Endothelial cell (in vitro differentiated cells): ENCODE results near the gene CCDC116. TPM values are rescaled to one million over a fixed set of nuclear protein-coding genes. Genes with fewer than 3 reads are reported as not detected.

ENCODE experiments used
- DNase-seq: peaks from one replicate; pipeline ENCODE4 v3.0.0; 2021; ENCODE audit warnings: low spot score
- H3K27ac Mint-ChIP-seq: one replicate; pipeline ENCODE4 v1.8.0; 2021; ENCODE audit warnings: mixed read lengths, inconsistent platforms; ENCODE audit not compliant: unreplicated experiment
- H3K27me3 Mint-ChIP-seq: one replicate; pipeline ENCODE4 v1.8.0; 2021; ENCODE audit warnings: mild to moderate bottlenecking, moderate library complexity, mixed read lengths, inconsistent platforms; ENCODE audit not compliant: unreplicated experiment
- H3K36me3 Mint-ChIP-seq: one replicate; pipeline ENCODE4 v1.8.0; 2021; ENCODE audit warnings: mild to moderate bottlenecking, low read depth, mixed read lengths, inconsistent platforms; ENCODE audit not compliant: unreplicated experiment
- H3K4me1 Mint-ChIP-seq: one replicate; pipeline ENCODE4 v1.8.0; 2021; ENCODE audit warnings: mild to moderate bottlenecking, mixed read lengths, inconsistent platforms; ENCODE audit not compliant: unreplicated experiment
- H3K4me3 Mint-ChIP-seq: one replicate; pipeline ENCODE4 v1.8.0; 2021; ENCODE audit warnings: mild to moderate bottlenecking, mixed read lengths, inconsistent platforms; ENCODE audit not compliant: unreplicated experiment
- H3K9me3 Mint-ChIP-seq: one replicate; pipeline ENCODE4 v1.8.0; 2021; ENCODE audit warnings: mixed read lengths, inconsistent platforms; ENCODE audit not compliant: unreplicated experiment
- long read RNA-seq: library from polyadenylated mRNA; unstranded; transcript quantifications from one replicate; pipeline ENCODE4 v2.0.0, GENCODE V29; 2020; ENCODE audit not compliant: unreplicated experiment
- total RNA-seq: library from RNA; stranded (reverse); fragmentation: NEBNext Ultra II Directional; extraction: Animal tissue kit (Norgen Biotek cat#: 25700); gene quantifications from one replicate; pipeline ENCODE4 v1.2.1, GENCODE V29; 2021; ENCODE audit not compliant: unreplicated experiment
- TF ChIP-seq, protein P1 (sequence below): fragments of 200-600 bp; sonication (generic); IDR thresholded peaks from one replicate; pipeline ENCODE4 v1.5.0; 2021; ENCODE audit warnings: antibody characterized with exemption; ENCODE audit not compliant: unreplicated experiment

Gene CCDC116, protein sequence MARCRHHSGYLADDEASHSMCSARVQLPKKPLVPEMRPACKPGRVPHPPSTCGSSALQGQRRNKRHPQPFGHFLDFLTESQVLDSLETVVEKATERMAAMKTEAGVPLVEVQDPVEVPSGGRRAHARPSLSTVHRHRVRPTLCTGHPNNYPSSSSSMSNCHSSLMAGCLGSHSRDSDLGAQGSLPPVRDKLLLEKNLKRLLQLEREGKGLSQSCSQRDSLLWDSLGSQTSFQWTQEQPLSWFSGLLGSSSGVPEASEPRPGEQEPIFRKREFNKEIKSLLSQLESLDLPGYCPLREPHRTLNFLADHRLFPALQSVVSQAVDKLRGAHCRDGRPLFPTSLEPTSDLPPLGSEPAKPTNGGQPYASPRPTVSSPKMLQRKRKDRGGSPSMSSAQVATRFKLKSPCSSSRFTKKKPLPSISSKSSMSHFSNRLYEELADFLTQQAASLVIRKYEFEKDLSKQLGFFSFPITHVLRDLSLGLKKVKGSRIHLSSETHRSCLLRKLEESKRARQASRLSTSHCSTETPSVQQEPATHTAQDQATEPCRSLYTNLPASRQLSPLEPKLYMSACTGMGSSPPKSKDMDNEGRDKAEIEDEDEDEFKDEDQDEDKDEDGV
- 0.36 TPM for total RNA-seq
- long read RNA-seq, partial matches to known transcripts = 0 of 1 reads
- long read RNA-seq, other reads (novel, unspliced or antisense) = 1 of 1 reads

DNA sequence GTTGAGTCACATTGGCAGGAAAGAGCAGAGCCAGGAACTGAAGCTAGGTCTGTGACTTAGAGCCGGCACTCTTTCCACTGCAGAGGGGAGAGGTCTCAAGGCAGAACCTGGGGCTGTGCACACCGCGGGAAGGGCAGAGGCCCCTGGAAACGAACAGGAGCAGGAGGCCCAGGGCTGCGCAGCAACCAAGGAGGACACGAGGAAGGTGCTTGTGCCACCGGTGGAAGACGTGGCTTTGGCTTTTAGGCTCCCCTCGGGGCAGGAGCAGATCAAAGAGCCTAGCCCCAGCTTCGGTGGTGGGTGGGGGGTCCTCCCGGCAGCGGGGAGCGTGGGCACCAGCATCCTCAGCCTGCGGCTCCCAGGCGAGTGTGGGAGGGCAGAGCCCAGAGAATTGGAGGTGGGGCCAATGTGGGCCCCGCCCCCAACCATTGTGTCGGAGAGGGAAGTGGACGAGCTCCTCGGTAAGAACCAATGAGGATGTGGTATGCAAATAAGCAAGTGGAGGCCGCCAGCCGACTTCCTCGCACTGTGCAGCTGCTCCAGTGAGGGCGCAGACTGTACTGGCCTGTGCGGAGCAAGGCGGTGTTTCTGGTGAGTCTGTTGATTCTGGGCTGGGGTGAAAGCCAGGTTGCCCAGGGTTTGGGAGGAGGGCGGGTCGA lies at the start of gene CCDC116:
CCDC116 (plus strand) TSS at position 524 of the 659 bp plus-strand sequence. CDS start 422 bp downstream, outside the sequence.
- TF ChIP-seq, protein P1, sequence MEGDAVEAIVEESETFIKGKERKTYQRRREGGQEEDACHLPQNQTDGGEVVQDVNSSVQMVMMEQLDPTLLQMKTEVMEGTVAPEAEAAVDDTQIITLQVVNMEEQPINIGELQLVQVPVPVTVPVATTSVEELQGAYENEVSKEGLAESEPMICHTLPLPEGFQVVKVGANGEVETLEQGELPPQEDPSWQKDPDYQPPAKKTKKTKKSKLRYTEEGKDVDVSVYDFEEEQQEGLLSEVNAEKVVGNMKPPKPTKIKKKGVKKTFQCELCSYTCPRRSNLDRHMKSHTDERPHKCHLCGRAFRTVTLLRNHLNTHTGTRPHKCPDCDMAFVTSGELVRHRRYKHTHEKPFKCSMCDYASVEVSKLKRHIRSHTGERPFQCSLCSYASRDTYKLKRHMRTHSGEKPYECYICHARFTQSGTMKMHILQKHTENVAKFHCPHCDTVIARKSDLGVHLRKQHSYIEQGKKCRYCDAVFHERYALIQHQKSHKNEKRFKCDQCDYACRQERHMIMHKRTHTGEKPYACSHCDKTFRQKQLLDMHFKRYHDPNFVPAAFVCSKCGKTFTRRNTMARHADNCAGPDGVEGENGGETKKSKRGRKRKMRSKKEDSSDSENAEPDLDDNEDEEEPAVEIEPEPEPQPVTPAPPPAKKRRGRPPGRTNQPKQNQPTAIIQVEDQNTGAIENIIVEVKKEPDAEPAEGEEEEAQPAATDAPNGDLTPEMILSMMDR = no peak
- no peak within 1 kb of the TSS for H3K27ac Mint-ChIP-seq
- peaks cover 5% of the 10 kb centered on the region for H3K27me3 Mint-ChIP-seq
- H3K36me3 Mint-ChIP-seq = peaks cover 7% of the 10 kb centered on the region
- H3K4me1 Mint-ChIP-seq = no peaks in the 10 kb centered on the region
- no peaks in the 10 kb centered on the region for H3K9me3 Mint-ChIP-seq
- no peak for DNase-seq
- no peak within 1 kb of the TSS for H3K4me3 Mint-ChIP-seq

DNA sequence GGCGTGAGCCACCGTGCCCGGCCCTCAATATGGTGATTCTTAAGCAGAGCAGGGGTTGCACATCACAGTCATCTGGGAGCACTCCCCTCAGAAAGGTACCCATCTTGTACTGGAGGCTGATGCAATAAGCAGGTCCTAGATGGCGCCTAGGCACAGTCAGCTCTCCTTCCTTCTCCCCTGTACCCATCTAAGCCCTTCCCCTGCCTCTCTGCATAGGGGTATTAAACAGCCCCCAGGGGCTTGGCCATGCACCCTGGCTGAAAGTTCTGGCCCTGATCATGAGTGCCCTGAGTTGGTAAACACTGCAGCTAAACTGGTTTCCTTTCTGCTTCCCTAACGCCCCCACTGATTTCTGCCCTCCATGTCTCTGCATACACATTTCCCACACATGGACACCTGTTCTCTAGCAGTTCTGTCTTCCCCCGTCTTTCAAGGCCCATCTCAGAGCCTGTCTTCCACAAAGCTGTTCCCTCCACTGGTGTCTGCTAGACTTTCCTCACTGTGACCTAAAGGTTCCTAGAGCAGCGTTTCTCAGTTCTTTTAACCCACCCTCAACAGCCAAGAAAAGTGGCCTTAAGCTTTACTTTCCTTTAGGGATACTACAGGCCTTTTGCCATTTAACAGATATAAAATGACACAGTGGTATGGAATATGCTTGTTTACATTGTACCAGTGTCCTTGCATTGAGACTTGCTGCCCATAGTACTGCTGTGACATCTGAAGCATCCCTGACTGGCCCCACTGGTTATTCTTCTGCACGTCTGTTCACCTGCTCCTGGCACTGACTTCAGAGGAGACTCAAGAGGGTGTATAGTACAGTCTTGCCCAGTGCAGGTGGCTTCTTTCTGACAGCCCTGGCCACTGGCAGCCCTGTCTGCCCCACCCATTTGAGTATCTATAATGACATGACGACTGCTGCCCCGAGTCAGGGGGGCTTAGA lies 49.5 kb upstream of the CCDC116 start:
- H3K4me3 Mint-ChIP-seq = no peak overlapping the region
- peaks cover 1% of the 10 kb centered on the region for H3K27me3 Mint-ChIP-seq
- H3K36me3 Mint-ChIP-seq = peaks cover 15% of the 10 kb centered on the region
- TF ChIP-seq, protein P1 = no peak
- H3K27ac Mint-ChIP-seq = no peak overlapping the region
- no peaks in the 10 kb centered on the region for H3K9me3 Mint-ChIP-seq
- DNase-seq = no peak
- peaks cover 18% of the 10 kb centered on the region for H3K4me1 Mint-ChIP-seq

DNA sequence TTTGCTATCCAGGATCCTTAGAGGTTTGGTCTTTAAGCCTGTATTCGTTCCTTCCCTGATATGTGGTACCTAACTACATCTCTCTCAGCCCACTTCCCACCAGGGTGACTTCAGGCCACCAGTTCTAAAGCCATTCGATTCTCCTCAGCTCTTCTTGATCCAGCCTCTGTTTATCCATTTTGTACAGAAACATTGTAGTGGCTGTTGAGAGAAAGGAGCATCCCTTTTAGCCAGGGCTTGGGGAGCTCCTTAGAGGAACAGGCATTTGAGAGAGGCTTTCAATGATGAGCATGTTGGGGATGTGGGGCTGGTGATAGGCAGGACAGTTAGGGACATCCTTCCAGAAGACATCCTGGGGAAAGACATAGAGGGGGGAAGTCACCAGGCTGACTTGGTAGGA lies 47.2 kb upstream of the CCDC116 start:
- H3K27ac Mint-ChIP-seq = no peak overlapping the region

DNA sequence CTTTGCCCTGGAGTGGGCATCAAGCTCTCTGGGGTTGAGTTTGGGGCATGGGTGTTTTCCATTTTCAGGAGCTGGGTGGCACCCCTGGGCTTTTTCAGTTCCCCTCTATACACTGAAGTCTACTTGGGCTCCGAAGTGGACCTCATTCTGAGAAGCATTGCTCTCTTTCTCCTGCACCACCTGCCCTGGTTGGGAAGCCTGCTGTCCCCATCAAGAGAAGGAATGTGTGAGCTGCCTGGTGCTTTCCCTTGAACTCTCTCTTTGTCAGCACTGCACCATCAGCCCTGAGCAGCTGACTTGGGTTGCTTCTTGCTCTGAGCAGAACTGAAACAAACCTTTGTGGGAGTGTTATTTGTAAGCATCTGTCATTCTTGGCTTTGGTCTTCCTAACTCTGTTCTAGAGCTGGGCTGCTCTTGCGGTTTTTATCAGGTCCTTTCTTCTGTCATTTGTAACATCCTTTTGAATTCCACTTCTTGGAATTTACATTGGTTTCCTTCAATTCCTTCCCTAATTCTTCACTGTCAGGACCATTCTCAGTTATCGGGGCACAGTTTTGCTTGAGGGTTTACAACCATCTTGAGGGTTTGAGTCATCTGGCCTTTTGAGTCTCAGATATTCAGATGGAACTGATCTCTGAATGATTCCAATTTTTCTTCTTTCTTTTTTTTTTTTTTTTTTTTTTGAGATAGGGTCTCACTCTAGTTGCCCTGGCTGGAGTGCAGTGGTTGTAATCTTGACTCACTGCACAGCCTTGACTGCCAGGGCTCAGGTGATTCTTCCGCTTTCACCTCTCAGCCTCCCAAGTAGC lies 44.6 kb upstream of the CCDC116 start:
- peak overlapping the region; percentile 4 for H3K4me3 Mint-ChIP-seq
- H3K27ac Mint-ChIP-seq = peak overlapping the region; percentile 12
- H3K9me3 Mint-ChIP-seq = no peaks in the 10 kb centered on the region
- no peak for DNase-seq
- TF ChIP-seq, protein P1 = no peak
- H3K27me3 Mint-ChIP-seq = peaks cover 6% of the 10 kb centered on the region
- peaks cover 17% of the 10 kb centered on the region for H3K36me3 Mint-ChIP-seq
- H3K4me1 Mint-ChIP-seq = peaks cover 32% of the 10 kb centered on the region

More for the DNA sequence above, 47.2 kb upstream of the CCDC116 start:
- Mint-ChIP-seq H3K27me3 (peaks cover 1% of the 10 kb centered on the region), H3K4me1 (peaks cover 12% of the 10 kb centered on the region), H3K36me3 (peaks cover 16% of the 10 kb centered on the region), H3K9me3 (no peaks in the 10 kb centered on the region), H3K4me3 (no peak overlapping the region)
- TF ChIP-seq, protein P1 = no peak
- no peak for DNase-seq
